Coronary artery (tissue), 2 donors: ENCODE data around the gene NUFIP2.

Source experiments
- DNase-seq: peaks from one replicate; pipeline ENCODE4 v3.0.0-alpha.2; 2017; ENCODE audit warnings: low spot score
- H3K27ac ChIP-seq, 2 donors: fragments of 200-600 bp; sonication (generic); one replicate each; pipeline ENCODE4 v1.5.1; 2016 to 2019
- H3K4me3 ChIP-seq: fragments of 200-600 bp; sonication (generic); 2 replicates; pipeline ENCODE4 v1.5.1; 2016; ENCODE audit warnings: mild to moderate bottlenecking, moderate library complexity
- TF ChIP-seq, protein P1 (sequence below): fragments of 200-600 bp; sonication (generic); IDR thresholded peaks from one replicate; pipeline ENCODE4 v1.5.1; 2019; ENCODE audit warnings: antibody characterized with exemption

NUFIP2 gene

DNA sequence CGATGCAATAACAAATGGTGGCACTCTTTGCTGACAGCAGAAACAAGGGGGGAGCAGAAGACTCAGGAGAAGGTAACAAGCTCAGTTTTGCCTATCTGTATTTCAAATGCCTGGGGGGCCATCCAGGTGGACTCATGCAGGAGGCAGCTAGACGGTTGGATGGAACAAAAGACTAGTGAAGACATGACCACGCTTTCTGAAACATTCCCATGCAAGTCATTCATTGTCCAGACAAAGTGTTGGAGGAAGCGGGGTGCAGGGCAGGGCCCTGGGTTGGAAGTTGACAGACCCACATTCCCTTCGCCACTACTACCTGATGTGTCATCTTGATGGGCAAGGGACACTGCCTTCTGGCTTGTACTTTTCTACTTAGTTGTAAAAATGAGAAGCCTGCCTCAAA, 77.1 kb downstream of the NUFIP2 start:
- H3K4me3 ChIP-seq = no peak overlapping the region
- DNase-seq = no peak
- TF ChIP-seq, protein P1, sequence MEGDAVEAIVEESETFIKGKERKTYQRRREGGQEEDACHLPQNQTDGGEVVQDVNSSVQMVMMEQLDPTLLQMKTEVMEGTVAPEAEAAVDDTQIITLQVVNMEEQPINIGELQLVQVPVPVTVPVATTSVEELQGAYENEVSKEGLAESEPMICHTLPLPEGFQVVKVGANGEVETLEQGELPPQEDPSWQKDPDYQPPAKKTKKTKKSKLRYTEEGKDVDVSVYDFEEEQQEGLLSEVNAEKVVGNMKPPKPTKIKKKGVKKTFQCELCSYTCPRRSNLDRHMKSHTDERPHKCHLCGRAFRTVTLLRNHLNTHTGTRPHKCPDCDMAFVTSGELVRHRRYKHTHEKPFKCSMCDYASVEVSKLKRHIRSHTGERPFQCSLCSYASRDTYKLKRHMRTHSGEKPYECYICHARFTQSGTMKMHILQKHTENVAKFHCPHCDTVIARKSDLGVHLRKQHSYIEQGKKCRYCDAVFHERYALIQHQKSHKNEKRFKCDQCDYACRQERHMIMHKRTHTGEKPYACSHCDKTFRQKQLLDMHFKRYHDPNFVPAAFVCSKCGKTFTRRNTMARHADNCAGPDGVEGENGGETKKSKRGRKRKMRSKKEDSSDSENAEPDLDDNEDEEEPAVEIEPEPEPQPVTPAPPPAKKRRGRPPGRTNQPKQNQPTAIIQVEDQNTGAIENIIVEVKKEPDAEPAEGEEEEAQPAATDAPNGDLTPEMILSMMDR = no peak
- no peak overlapping the region for H3K27ac ChIP-seq

DNA sequence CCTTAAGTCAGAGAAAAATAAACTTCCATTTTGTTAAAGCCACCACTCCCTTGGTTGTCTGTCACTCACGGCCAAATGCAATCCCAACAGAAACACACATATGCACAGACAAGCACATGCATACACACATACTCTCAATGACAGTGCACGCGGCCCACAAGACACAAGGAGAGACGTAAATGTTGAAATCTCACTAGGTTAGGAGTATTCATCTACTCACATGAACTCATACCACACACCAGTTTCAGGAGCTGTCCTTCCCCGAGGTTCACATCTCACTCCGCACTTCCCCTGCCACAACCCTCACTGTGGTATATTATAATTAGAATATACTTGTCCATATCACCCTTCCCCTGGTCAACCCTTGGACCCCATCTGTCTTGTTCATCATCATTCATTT, 77.8 kb downstream of the NUFIP2 start:
- TF ChIP-seq, protein P1 = no peak
- no peak overlapping the region for H3K27ac ChIP-seq
- no peak for DNase-seq
- H3K4me3 ChIP-seq = no peak overlapping the region

DNA sequence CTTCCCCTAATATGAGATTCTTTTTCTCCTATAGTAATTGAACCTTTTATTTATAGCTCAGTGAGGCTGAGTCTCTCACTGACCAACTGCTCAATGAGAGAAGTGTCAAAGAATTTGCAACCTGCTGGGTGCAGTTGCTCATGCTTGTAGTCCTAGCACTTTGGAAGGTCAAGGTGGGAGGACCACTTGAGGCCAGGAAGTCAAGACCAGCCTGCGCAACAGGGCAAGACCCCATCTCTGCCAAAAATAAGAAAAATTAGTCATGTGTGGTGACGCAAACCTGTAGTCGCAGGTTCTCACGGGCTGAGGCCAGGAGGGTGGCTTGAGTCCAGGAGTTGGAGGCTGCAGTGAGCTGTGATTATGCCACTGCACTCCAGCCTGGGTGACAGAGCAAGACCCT, 78.2 kb downstream of the NUFIP2 start:
- TF ChIP-seq, protein P1 = no peak
- Histone ChIP-seq H3K27ac (no peak overlapping the region), H3K4me3 (no peak overlapping the region)
- DNase-seq = no peak

DNA sequence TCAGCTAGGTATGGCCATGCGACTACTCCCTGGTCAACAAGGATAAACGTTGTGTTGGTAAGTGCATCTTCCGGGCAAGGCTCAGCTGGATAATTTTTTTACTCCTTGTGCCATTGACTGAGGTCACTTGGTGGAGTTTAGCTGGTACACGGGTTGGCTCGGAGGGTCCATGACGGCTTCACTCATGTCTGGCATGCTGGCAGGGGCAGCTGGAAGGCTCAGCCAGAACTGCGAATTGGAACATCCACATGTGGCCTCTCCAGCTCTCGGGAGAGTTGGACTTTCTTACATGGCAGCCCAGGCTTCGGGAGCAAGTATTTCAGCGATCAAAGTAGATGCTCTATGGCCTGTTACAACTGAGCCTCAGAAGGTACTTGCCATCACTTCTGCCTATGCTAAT, 78.8 kb downstream of the NUFIP2 start:
- Histone ChIP-seq H3K27ac (no peak overlapping the region), H3K4me3 (no peak overlapping the region)
- TF ChIP-seq, protein P1 = no peak
- no peak for DNase-seq

DNA sequence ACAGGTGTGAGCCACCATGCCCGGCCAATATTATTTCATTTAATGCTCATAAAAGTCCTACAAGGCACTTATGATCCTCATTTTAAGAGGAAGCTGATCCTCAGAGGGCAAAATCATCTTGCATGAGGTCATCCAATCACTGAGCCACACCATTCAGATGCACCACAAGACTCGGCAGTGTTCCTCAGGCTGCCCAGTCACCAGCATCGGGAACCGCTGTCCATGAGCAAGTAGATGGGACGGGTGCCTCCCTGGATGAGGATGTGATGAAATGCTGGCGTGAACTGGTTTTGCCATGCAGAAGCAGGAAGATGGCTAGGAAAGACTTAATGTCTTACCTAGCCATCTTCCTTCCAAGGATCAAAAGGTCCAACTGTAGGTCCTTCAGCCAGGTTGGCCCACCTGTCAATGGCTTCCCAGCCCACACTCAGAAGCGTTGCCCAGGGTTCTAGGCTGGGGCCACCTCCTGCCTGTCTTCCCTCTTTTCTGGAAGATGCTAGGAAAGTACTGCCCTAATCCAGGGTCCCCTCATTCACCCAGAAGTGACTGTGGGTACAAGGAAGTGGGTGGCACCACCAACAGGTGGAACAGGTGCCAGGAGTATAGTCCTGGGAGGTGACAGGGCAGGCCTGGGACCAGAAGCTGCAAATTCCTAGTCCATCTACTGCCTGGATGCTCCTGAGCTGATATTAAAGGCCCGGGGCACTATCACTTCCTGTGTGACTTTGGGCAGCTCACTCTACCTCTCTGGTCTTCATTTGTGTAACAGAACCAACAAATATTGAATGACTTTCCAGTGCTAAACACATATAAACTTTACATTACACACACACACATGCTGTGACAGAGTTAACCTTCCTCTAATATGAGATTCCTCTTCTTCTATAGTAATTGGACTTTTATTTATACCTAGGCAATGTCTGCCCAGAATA, 79.5 kb downstream of the NUFIP2 start:
- DNase-seq = no peak
- Histone ChIP-seq H3K4me3 (no peak overlapping the region), H3K27ac (no peak overlapping the region)
- TF ChIP-seq, protein P1 = no peak

DNA sequence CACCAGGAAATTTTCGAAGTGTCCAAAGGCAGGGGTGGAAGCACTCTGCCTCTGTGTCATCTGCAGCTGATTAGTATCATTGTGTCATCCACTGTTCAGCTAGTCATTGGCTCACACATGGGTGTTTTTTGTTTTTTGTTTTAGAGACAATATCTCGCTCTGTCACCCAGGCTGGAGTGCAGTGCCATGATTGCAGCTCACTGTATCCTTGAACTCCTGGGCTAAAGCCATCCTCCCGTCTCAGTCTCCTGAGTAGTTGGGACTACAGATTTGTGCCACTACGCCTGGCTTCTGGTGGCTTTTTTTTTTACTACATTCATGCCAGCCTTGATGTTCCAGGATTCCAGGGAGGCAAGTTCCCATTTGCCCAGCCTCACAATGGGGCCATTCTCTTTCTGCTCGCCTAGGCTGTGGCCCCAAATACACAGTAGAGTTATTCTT, 81.2 kb downstream of the NUFIP2 start:
- no peak for DNase-seq
- no peak overlapping the region for H3K4me3 ChIP-seq
- no peak overlapping the region for H3K27ac ChIP-seq
- TF ChIP-seq, protein P1 = no peak

DNA sequence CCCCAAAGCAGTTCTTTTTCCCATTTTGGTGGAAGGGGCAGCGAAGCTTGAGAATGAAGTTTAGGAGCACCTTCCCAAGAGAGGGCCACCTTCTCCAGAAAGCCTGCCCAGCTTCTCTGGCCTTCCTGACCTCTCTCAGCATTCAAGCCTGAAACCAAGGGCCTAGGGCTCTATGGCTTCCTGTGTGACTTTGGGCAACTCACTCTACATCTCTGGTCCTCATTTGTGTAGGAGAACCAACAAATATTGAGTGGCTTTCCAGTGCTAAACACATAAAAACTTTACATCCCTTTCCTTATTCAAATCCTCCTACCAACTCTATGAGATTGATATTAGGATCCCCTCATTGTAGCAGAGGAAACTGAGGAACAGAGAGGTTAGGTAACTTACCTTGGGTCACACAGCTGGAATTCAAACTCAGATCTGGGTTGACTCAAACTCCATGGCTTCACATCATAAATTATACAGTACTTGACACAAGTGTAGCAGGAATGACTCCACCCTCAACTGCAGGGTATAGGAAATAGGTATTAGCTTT, 81.8 kb downstream of the NUFIP2 start:
- H3K27ac ChIP-seq = no peak overlapping the region
- TF ChIP-seq, protein P1 = no peak
- no peak for DNase-seq
- H3K4me3 ChIP-seq = no peak overlapping the region
